H1 (cell line): ENCODE data around the gene MRS2. TPM values are rescaled to one million over a fixed set of nuclear protein-coding genes. Genes with fewer than 3 reads are reported as not detected.

Source experiments
- EZH2 ChIP-seq: fragments of 200-600 bp; sonication (generic); IDR thresholded peaks from 2 replicates; pipeline ENCODE4 v1.7.1; 2012; ENCODE audit warnings: low read depth, mild to moderate bottlenecking, moderate library complexity, low read length, inconsistent platforms; ENCODE audit not compliant: severe bottlenecking
- KDM1A ChIP-seq: fragments of 200-600, 300-600 bp; sonication (generic); IDR thresholded peaks from 2 replicates; pipeline ENCODE4 v1.7.1; 2016; ENCODE audit warnings: mild to moderate bottlenecking, low read length, borderline replicate concordance
- POU5F1 ChIP-seq: IDR thresholded peaks from 2 replicates; pipeline ENCODE4 v1.6.1; 2011; ENCODE audit warnings: low read depth, mild to moderate bottlenecking, low read length, moderate library complexity
- YY1 ChIP-seq: IDR thresholded peaks from 2 replicates; pipeline ENCODE4 v1.6.1; 2011; ENCODE audit warnings: low read depth, mild to moderate bottlenecking, low read length
- polyA plus RNA-seq, 7 experiments: library from polyadenylated mRNA; depleted of rRNA in 3 of 7; stranded (reverse) in 5 of 7; unstranded in 2 of 7; fragments of >200 nt in 5 of 7; fragments of 200-250 nt in 2 of 7; gene quantifications; 1 replicate in 5 of 7; 2 replicates in 1 of 7; 4 replicates in 1 of 7; pipeline versions ENCODE4 v1.2.1 to v1.2.3, GENCODE V29; 2011 to 2013; ENCODE audit warnings: missing spikeins in 2 of 7, mixed read lengths in 2 of 7
- total RNA-seq: library from RNA; stranded (reverse); fragmentation: NEBNext Ultra II Directional; extraction: Animal tissue kit (Norgen Biotek cat#: 25700); gene quantifications from 2 replicates; pipeline ENCODE4 v1.2.1, GENCODE V29; 2021

Gene MRS2
- total and polyA plus RNA-seq, 2 of the 8 experiments (the other 6 are each of a cell fraction or from before 2014, with no cell fraction given), result 51.2 to 67.5 TPM

GRCh38 chr6:24376871-24377270, 25.9 kb upstream of the MRS2 start (continued):
- no peak for TF ChIP-seq KDM1A
- no peak for TF ChIP-seq POU5F1
- no peak for TF ChIP-seq EZH2
- TF ChIP-seq YY1, result no peak
